GM12878 (cell line): ENCODE results near the gene VPS25. TPM values are rescaled to one million over a fixed set of nuclear protein-coding genes. Genes with fewer than 3 reads are reported as not detected.

ENCODE experiments used
- ATAC-seq: fragments of 200-7000 bp; cut with Tn5 transposase; 3 replicates; pipeline ENCODE4 v1.9.1; 2020; ENCODE audit warnings: mild to moderate bottlenecking, moderate library complexity
- BruUV-seq: library from RNA; stranded (reverse); fragments of 400-500 nt; replicated peaks from 2 replicates; lab custom pipeline; 2021; lab: Mats Ljungman, UMichigan
- CTCF ChIA-PET: fragments of 300-600 bp; sonication (Branson Sonifier 250); formaldehyde crosslinking; extraction: SDS; loops from one replicate; lab custom pipeline; 2021; ENCODE audit warnings: inconsistent platforms; lab: Yijun Ruan, JAX
- POLR2A ChIA-PET: fragments of 350-600 bp; formaldehyde crosslinking; extraction: SDS; loops from one replicate; lab custom pipeline; 2021; ENCODE audit warnings: inconsistent platforms; lab: Charles Lee
- RAD21 ChIA-PET: fragments of 300-600 bp; sonication (Branson Sonifier 250); formaldehyde crosslinking; loops from one replicate; lab custom pipeline; 2023; ENCODE audit warnings: antibody characterized with exemption; ENCODE audit not compliant: unreplicated experiment; lab: Charles Lee
- SMC1A ChIA-PET: fragments of 300-600 bp; sonication (Branson Sonifier 250); formaldehyde crosslinking; loops from one replicate; lab custom pipeline; 2023; ENCODE audit not compliant: unreplicated experiment, uncharacterized antibody; lab: Charles Lee
- DNase-seq: peaks from one replicate; pipeline ENCODE4 v3.0.0-alpha.2; 2011; ENCODE audit warnings: low read depth, low spot score
- FAIRE-seq: peaks from 3 replicates; lab custom pipeline; 2011; peaks lifted over from hg19 to GRCh38; lab: Jason Lieb, UNC
- H2AFZ ChIP-seq: 2 replicates; pipeline ENCODE4 v1.6.0; 2011; ENCODE audit warnings: low read depth, low read length, control low read depth; ENCODE audit not compliant: control insufficient read depth
- H3K27ac ChIP-seq: 2 replicates; pipeline ENCODE4 v1.5.1; 2011; ENCODE audit warnings: control low read depth; ENCODE audit not compliant: control insufficient read depth, insufficient read depth
- H3K27me3 ChIP-seq, 2 experiments: replicated peaks in 1 of 2; 2 replicates each; pipeline versions ENCODE4 v1.6.0 to v1.6.1; 2011; ENCODE audit warnings: low read length in 1 of 2; ENCODE audit not compliant: control insufficient read depth in 2 of 2, insufficient read depth in 2 of 2
- H3K36me3 ChIP-seq, 2 experiments: 2 replicates each; pipeline ENCODE4 v1.5.1; 2011; ENCODE audit warnings: low read length in 1 of 2; ENCODE audit not compliant: control insufficient read depth in 2 of 2, insufficient read depth in 2 of 2
- H3K4me1 ChIP-seq: 2 replicates; pipeline ENCODE4 v1.6.1; 2011; ENCODE audit warnings: mild to moderate bottlenecking, low read length, moderate library complexity, mixed read lengths; ENCODE audit not compliant: control insufficient read depth, insufficient read depth
- H3K4me2 ChIP-seq: 2 replicates; pipeline ENCODE4 v1.6.0; 2011; ENCODE audit warnings: control low read depth; ENCODE audit not compliant: control insufficient read depth, insufficient read depth
- H3K4me3 ChIP-seq: fragments of 200-600 bp; sonication (generic); 2 replicates; pipeline ENCODE4 v1.5.1; 2016
- H3K79me2 ChIP-seq: 2 replicates; pipeline ENCODE4 v1.6.0; 2011; ENCODE audit warnings: low read length; ENCODE audit not compliant: control insufficient read depth, insufficient read depth
- H3K9ac ChIP-seq: 2 replicates; pipeline ENCODE4 v1.8.0; 2011; ENCODE audit warnings: low read length, control low read depth, mixed read lengths; ENCODE audit not compliant: control insufficient read depth, insufficient read depth
- H3K9me3 ChIP-seq: replicated peaks from 3 replicates; pipeline ENCODE4 v1.5.1; 2011; ENCODE audit warnings: mild to moderate bottlenecking, low read length; ENCODE audit not compliant: control insufficient read depth, insufficient read depth
- H4K20me1 ChIP-seq: 2 replicates; pipeline ENCODE4 v1.6.0; 2011; ENCODE audit not compliant: control insufficient read depth, insufficient read depth
- CHD2 ChIP-seq: IDR thresholded peaks from 2 replicates; pipeline ENCODE4 v1.6.1; 2011; ENCODE audit warnings: low read depth, low read length, improper control_type of control experiment, borderline replicate concordance
- POLR2A ChIP-seq: IDR thresholded peaks from 2 replicates; pipeline ENCODE4 v1.6.1; 2011; ENCODE audit warnings: low read depth, mild to moderate bottlenecking, low read length
- WGBS: methylation state at CpG from one replicate; pipeline ENCODE4 v1.1.6; 2016; ENCODE audit warnings: low lambda C conversion rate; ENCODE audit not compliant: insufficient replicate concordance, insufficient coverage; ENCODE audit errors: missing lambda C conversion rate; 5-methylcytosine and 5-hydroxymethylcytosine counted together
- in situ Hi-C: fragments of 300-500 bp; cut with MboI; formaldehyde crosslinking; loops from 9 replicates; pipeline ENCODE4 v1.14.3; 2018; ENCODE audit warnings: mixed read lengths
- intact Hi-C: fragments of 100-400 bp; cut with micrococcal nuclease; formaldehyde crosslinking; loops from one replicate; pipeline ENCODE4 v1.14.2; 2022; ENCODE audit not compliant: unreplicated experiment
- polyA plus RNA-seq, 11 experiments: library from polyadenylated mRNA; depleted of rRNA in 4 of 11; unstranded in 6 of 11; stranded (reverse) in 5 of 11; fragments of >200 nt; fragmentation: Nextera tagmentation in 4 of 11; fragmentation: Illumina TruSeq in 1 of 11; extraction: Ambion mirVana in 4 of 11; extraction: Trizol in 1 of 11; gene quantifications; 1 replicate in 1 of 11; 2 replicates in 10 of 11; pipeline versions ENCODE4 v1.2.1 to v1.2.3, GENCODE V29; 2011 to 2016; ENCODE audit warnings: inconsistent platforms in 2 of 11, missing spikeins in 2 of 11, low read depth in 1 of 11
- total RNA-seq, 4 experiments: library from RNA; depleted of rRNA in 3 of 4; stranded (reverse); fragments of >200 nt in 3 of 4; fragmentation: Illumina TruSeq in 1 of 4; extraction: Trizol in 1 of 4; gene quantifications; 2 replicates each; pipeline versions ENCODE4 v1.2.1 to v1.2.3, GENCODE V29; 2013 to 2021
- TF ChIP-seq, protein P1 (sequence below): fragments of 450-650 bp; IDR thresholded peaks from 2 replicates; pipeline ENCODE4 v1.6.1; 2016; ENCODE audit warnings: mild to moderate bottlenecking

VPS25 gene
- total and polyA plus RNA-seq, 10 of the 15 experiments (the other 5 are each of a cell fraction or from before 2014, with no cell fraction given) = 92.7 to 185 (median 136) TPM

DNA sequence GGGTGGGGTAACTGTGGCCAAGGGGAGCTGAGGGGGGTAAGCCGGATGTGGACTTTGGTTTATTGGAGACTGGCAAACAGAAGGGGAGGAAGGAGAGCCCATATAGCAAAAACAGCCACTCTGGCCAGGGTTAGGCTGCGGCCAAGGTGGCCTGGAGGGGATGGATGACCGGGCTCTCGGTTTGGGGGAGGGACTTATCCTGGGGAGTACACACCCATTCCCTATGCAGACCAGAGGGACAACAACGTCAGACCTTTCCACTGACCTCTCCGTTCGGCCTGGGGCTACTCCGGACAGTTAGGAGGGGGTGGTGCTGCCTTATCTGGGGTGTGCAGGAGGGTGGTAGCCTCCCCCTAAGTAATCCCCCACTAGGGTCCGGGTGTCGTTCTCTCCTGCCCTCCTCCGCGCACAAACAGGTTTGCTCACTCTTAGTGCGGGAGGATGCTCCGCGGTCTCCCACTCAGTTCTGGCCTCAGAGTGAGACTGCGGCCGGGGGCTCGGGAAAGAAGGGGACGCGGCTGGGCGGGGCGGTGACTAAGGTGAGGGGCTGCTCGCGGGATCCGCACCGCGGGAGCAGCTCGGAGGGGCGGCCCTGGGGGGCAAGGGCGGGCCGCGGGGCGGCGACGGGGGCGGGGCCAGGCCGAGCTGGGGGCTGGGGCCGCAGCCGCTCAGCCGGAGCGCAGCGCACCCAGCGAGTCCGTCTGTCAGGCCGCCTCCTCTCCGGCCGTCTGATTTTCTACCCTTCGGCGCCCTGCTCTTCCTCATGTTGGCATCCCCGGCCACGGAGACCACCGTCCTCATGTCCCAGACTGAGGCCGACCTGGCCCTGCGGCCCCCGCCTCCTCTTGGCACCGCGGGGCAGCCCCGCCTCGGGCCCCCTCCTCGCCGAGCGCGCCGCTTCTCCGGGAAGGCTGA lies 6.9 kb downstream of the VPS25 start, which contains the start of gene WNK4:
TSS of gene WNK4 (plus strand) at position 675 of the 915 bp plus-strand sequence. CDS start at position 764, 89 bp downstream.
- no peaks in the 10 kb centered on the region; the same call in 1 of the 2 replicates for H4K20me1 ChIP-seq
- no peak within 1 kb of the TSS for H3K4me3 ChIP-seq
- SMC1A ChIA-PET = no interaction called here
- H3K27ac ChIP-seq = no peak within 1 kb of the TSS
- in situ Hi-C loops = no loop called here
- peaks cover 5 to 7% of the 10 kb centered on the region in 2 experiments; a peak in 3 of 4 replicates for H3K36me3 ChIP-seq
- peaks cover 9% of the 10 kb centered on the region for H3K4me1 ChIP-seq
- WGBS = 29% methylated on average over 42 of the region's 65 CpGs
- FAIRE-seq = no peak
- DNase-seq = no peak
- RAD21 ChIA-PET = interaction anchor here (0.7 kb wide), 1 partner anchor 40 kb away, joined by 3 read pairs; no protein-coding TSS in a partner anchor
- H3K27me3 ChIP-seq = peaks cover 5 to 20% of the 10 kb centered on the region in 2 experiments
- H3K4me2 ChIP-seq = 0 out of 2 replicates have a peak within 1 kb of the TSS, but pooled peaks have one; percentile 13
- no peak for ATAC-seq
- no peaks in the 10 kb centered on the region for H3K79me2 ChIP-seq
- intact Hi-C loops = no loop called here
- H2AFZ ChIP-seq = no peak within 1 kb of the TSS
- TF ChIP-seq, protein P1, sequence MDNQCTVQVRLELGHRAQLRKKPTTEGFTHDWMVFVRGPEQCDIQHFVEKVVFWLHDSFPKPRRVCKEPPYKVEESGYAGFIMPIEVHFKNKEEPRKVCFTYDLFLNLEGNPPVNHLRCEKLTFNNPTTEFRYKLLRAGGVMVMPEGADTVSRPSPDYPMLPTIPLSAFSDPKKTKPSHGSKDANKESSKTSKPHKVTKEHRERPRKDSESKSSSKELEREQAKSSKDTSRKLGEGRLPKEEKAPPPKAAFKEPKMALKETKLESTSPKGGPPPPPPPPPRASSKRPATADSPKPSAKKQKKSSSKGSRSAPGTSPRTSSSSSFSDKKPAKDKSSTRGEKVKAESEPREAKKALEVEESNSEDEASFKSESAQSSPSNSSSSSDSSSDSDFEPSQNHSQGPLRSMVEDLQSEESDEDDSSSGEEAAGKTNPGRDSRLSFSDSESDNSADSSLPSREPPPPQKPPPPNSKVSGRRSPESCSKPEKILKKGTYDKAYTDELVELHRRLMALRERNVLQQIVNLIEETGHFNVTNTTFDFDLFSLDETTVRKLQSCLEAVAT = no peak
- TF ChIP-seq CHD2 (no peak), POLR2A (0 out of 2 replicates have a peak, but pooled peaks have one; percentile 7)
- no TSS peak for BruUV-seq
- no peaks in the 10 kb centered on the region; the same call in 2 of the 3 replicates for H3K9me3 ChIP-seq
- CTCF ChIA-PET = interaction anchor here (0.6 to 0.7 kb wide), 2 partner anchors 194 to 202 kb away, joined by 3 to 4 read pairs; no protein-coding TSS in a partner anchor
- POLR2A ChIA-PET = no interaction called here
- no peak within 1 kb of the TSS for H3K9ac ChIP-seq
